SK-N-SH (cell line): ENCODE results near the gene MANBA. TPM values are rescaled to one million over a fixed set of nuclear protein-coding genes. Genes with fewer than 3 reads are reported as not detected.

ENCODE experiments used
- CTCF ChIA-PET: fragments of 300-600, 350-600 bp; formaldehyde crosslinking; extraction: SDS; loops from one replicate; lab custom pipeline; 2021; lab: Yijun Ruan, JAX
- POLR2A ChIA-PET: fragments of 350-600 bp; sonication (Branson Sonifier 250); formaldehyde crosslinking; extraction: SDS; loops from one replicate; lab custom pipeline; 2020; ENCODE audit warnings: antibody characterized with exemption, inconsistent platforms; lab: Yijun Ruan, JAX
- DNase-seq: peaks from one replicate; pipeline ENCODE4 v3.0.0; 2012
- H2AFZ ChIP-seq: fragments of 200-600 bp; sonication (generic); 2 replicates; pipeline ENCODE4 v1.8.1; 2016; ENCODE audit warnings: antibody characterized with exemption, mild to moderate bottlenecking, low read depth
- H3F3A ChIP-seq: fragments of 200-600 bp; sonication (generic); replicated peaks from 2 replicates; pipeline ENCODE3; 2016; ENCODE audit warnings: antibody characterized with exemption, mild to moderate bottlenecking; ENCODE audit not compliant: insufficient read depth
- H3K27ac ChIP-seq, 2 experiments: fragments of 200-500 bp in 1 of 2; fragments of 200-600 bp in 1 of 2; sonication (Bioruptor generic) in 1 of 2; sonication (generic), shearing (Covaris generic) in 1 of 2; 2 replicates each; pipeline versions ENCODE4 v1.5.1 to v1.6.1; 2014 to 2016; ENCODE audit warnings: low read depth in 2 of 2, inconsistent platforms in 1 of 2, low read length in 1 of 2, mild to moderate bottlenecking in 1 of 2, mixed read lengths in 1 of 2
- H3K27me3 ChIP-seq: fragments of 200-600 bp; sonication (generic), shearing (Covaris generic); 2 replicates; pipeline ENCODE4 v1.6.1; 2016; ENCODE audit warnings: mixed run types; ENCODE audit not compliant: insufficient read depth
- H3K36me3 ChIP-seq, 2 experiments: fragments of 200-500 bp in 1 of 2; fragments of 200-600 bp in 1 of 2; sonication (Bioruptor generic) in 1 of 2; sonication (generic) in 1 of 2; replicated peaks in 1 of 2; 2 replicates each; pipeline versions ENCODE3 to v1.5.1; 2014 to 2016; ENCODE audit warnings: low read length in 1 of 2, mild to moderate bottlenecking in 1 of 2; ENCODE audit not compliant: insufficient read depth in 2 of 2, control insufficient read depth in 1 of 2
- H3K4me1 ChIP-seq, 2 experiments: fragments of 200-500 bp in 1 of 2; fragments of 200-600 bp in 1 of 2; sonication (Bioruptor generic) in 1 of 2; sonication (generic), shearing (Covaris generic) in 1 of 2; 2 replicates each; pipeline versions ENCODE4 v1.5.1 to v1.6.1; 2014 to 2016; ENCODE audit warnings: low read depth in 1 of 2, low read length in 1 of 2, mixed run types in 1 of 2; ENCODE audit not compliant: insufficient read depth in 2 of 2, control insufficient read depth in 1 of 2
- H3K4me2 ChIP-seq: fragments of 200-600 bp; sonication (generic), shearing (Covaris generic); 2 replicates; pipeline ENCODE4 v1.6.1; 2017; ENCODE audit warnings: mixed run types
- H3K4me3 ChIP-seq, 2 experiments: fragments of 200-500 bp in 1 of 2; fragments of 200-600 bp in 1 of 2; sonication (Bioruptor generic) in 1 of 2; sonication (generic), shearing (Covaris generic) in 1 of 2; 2 replicates each; pipeline versions ENCODE4 v1.5.1 to v1.8.1; 2014 to 2016; ENCODE audit warnings: low read depth in 2 of 2, inconsistent platforms in 1 of 2, low read length in 1 of 2, mild to moderate bottlenecking in 1 of 2, mixed read lengths in 1 of 2, moderate library complexity in 1 of 2
- H3K79me2 ChIP-seq: fragments of 200-600 bp; sonication (generic); 2 replicates; pipeline ENCODE4 v1.8.1; 2017; ENCODE audit warnings: mild to moderate bottlenecking; ENCODE audit not compliant: insufficient read depth
- H3K9ac ChIP-seq: fragments of 200-600 bp; sonication (generic); 2 replicates; pipeline ENCODE4 v1.6.1; 2017; ENCODE audit warnings: mixed run types
- H3K9me2 ChIP-seq: fragments of 200-600 bp; sonication (generic); 2 replicates; pipeline ENCODE4 v1.6.1; 2017; ENCODE audit warnings: mixed run types
- H3K9me3 ChIP-seq: fragments of 200-600 bp; sonication (generic); 2 replicates; pipeline ENCODE4 v1.6.1; 2017; ENCODE audit warnings: mixed run types, mild to moderate bottlenecking, moderate library complexity
- H4K20me1 ChIP-seq: fragments of 200-600 bp; sonication (generic); 2 replicates; pipeline ENCODE4 v1.6.1; 2017; ENCODE audit warnings: mild to moderate bottlenecking, mixed run types; ENCODE audit not compliant: insufficient read depth
- EP300 ChIP-seq, 2 experiments: IDR thresholded peaks; 2 replicates each; pipeline versions ENCODE4 v1.4.0 to v1.6.1; 2012; ENCODE audit warnings: borderline replicate concordance in 1 of 2, low read depth in 1 of 2, low read length in 1 of 2
- EZH2phosphoT487 ChIP-seq: fragments of 200-600 bp; sonication (generic); IDR thresholded peaks from 2 replicates; pipeline ENCODE4 v1.6.1; 2017; ENCODE audit warnings: low read depth, mixed run types, mild to moderate bottlenecking, antibody characterized with exemption, moderate library complexity, borderline replicate concordance
- GABPA ChIP-seq: IDR thresholded peaks from 2 replicates; pipeline ENCODE4 v1.4.0; 2012; ENCODE audit warnings: low read depth, mild to moderate bottlenecking
- MAX ChIP-seq: IDR thresholded peaks from 2 replicates; pipeline ENCODE4 v1.4.0; 2012; ENCODE audit warnings: low read depth
- NRF1 ChIP-seq: IDR thresholded peaks from 2 replicates; pipeline ENCODE4 v1.6.1; 2012; ENCODE audit warnings: low read depth, mild to moderate bottlenecking, low read length
- RAD21 ChIP-seq: IDR thresholded peaks from 2 replicates; pipeline ENCODE4 v1.6.1; 2012; ENCODE audit warnings: mild to moderate bottlenecking, low read length
- RCOR1 ChIP-seq: fragments of 150-350 bp; IDR thresholded peaks from 2 replicates; pipeline ENCODE4 v1.6.1; 2017; ENCODE audit warnings: antibody characterized with exemption, low read length
- RFX5 ChIP-seq: IDR thresholded peaks from 2 replicates; pipeline ENCODE4 v1.6.1; 2012; ENCODE audit warnings: mild to moderate bottlenecking, improper control_type of control experiment, low read length
- USF1 ChIP-seq: IDR thresholded peaks from 2 replicates; pipeline ENCODE4 v1.4.0; 2012; ENCODE audit warnings: low read depth, borderline replicate concordance
- YY1 ChIP-seq: IDR thresholded peaks from 2 replicates; pipeline ENCODE4 v1.4.0; 2012; ENCODE audit warnings: low read depth, mild to moderate bottlenecking
- WGBS: methylation state at CpG from one replicate; pipeline ENCODE4 v1.1.6; 2017; ENCODE audit warnings: low lambda C conversion rate; 5-methylcytosine and 5-hydroxymethylcytosine counted together
- polyA plus RNA-seq, 3 experiments: library from polyadenylated mRNA; depleted of rRNA; stranded (reverse); fragments of >200 nt; gene quantifications; 2 replicates each; pipeline ENCODE4 v1.2.3, GENCODE V29; 2012

The MANBA gene
- polyA plus RNA-seq, 1 of the 3 experiments (the other 2 are of a cell fraction), result 13.4 TPM

GRCh38 chr4:102642631-102643298 is 118.0 kb downstream of the MANBA start:
- POLR2A ChIA-PET, result no interaction called here
- TF ChIP-seq RAD21 (no peak), USF1 (no peak), EZH2phosphoT487 (no peak), NRF1 (no peak), EP300 (IDR thresholded peaks at IDR 0.05; ENCODE audit: borderline replicate concordance in 1 of 2, low read depth in 1 of 2, low read length in 1 of 2) (no peak)
- CTCF ChIA-PET, result interaction anchor here (1.4 kb wide), 1 partner anchor 22 kb away, joined by 3 read pairs; no protein-coding TSS in a partner anchor
- Histone ChIP-seq H3F3A (peaks cover 4% of the 10 kb centered on the region), H3K27ac (no peak overlapping the region; a peak in 2 of 4 replicates), H3K4me2 (no peak overlapping the region), H3K4me1 (peaks cover 0 to 5% of the 10 kb centered on the region in 2 experiments; a peak in 1 of 4 replicates), H3K9ac (no peak overlapping the region), H2AFZ (no peak overlapping the region), H3K79me2 (no peaks in the 10 kb centered on the region), H3K27me3 (no peaks in the 10 kb centered on the region), H3K9me2 (no peaks in the 10 kb centered on the region), H3K36me3 (peaks cover 4 to 18% of the 10 kb centered on the region in 2 experiments), H4K20me1 (no peaks in the 10 kb centered on the region), H3K9me3 (0 out of 2 replicates have a peak, but pooled peaks cover 5% of the 10 kb centered on the region), H3K4me3 (no peak overlapping the region)
- no peak for DNase-seq
- WGBS, result 76% methylated on average over 5 of the region's 5 CpGs

- Histone ChIP-seq H3K27ac (no peak overlapping the region), H3F3A (peaks cover 4% of the 10 kb centered on the region), H4K20me1 (no peaks in the 10 kb centered on the region), H3K27me3 (no peaks in the 10 kb centered on the region), H2AFZ (no peak overlapping the region), H3K36me3 (peaks cover 4 to 18% of the 10 kb centered on the region in 2 experiments), H3K4me1 (peaks cover 0 to 5% of the 10 kb centered on the region in 2 experiments; a peak in 1 of 4 replicates), H3K9me3 (0 out of 2 replicates have a peak, but pooled peaks cover 5% of the 10 kb centered on the region), H3K79me2 (no peaks in the 10 kb centered on the region), H3K9me2 (no peaks in the 10 kb centered on the region), H3K4me2 (no peak overlapping the region), H3K9ac (no peak overlapping the region), H3K4me3 (no peak overlapping the region)
- no peak for DNase-seq
- TF ChIP-seq RCOR1, result no peak
- TF ChIP-seq RFX5, result no peak
- no peak for TF ChIP-seq NRF1
- no peak for TF ChIP-seq YY1
- no peak for TF ChIP-seq GABPA
- TF ChIP-seq MAX, result no peak
- POLR2A ChIA-PET, result no interaction called here
- CTCF ChIA-PET, result interaction anchor here (1.4 kb wide), 1 partner anchor 23 kb away, joined by 3 read pairs; no protein-coding TSS in a partner anchor
Observed at GRCh38 chr4:102641793-102642192, 119.0 kb downstream of the MANBA start.
